ENCODE measurements around the gene TMEM132D.
"Not testable (repeated sequence)": the region's sequence is repeated elsewhere in the genome, so short reads cannot be mapped to it uniquely, and the experiment has no call there.

DNA sequence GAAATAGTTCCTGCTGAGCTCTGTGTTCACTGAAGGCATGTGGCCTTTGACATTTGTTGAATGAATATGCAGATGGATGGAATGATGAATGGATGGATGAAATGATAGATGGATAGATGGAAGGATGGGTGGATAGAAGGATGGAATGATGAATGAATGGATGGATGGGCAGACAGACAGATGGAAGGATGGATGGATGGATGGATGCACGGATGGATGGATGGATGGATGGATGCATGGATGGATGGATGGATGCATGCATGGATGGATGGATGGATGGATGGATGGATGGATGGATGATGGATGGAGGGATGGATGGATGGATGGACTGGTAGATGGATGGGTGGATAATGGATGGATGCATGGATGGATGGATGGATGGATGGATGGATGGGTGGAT, 4.8 kb downstream of the TMEM132D start:
- TF ChIP-seq, protein P1, sequence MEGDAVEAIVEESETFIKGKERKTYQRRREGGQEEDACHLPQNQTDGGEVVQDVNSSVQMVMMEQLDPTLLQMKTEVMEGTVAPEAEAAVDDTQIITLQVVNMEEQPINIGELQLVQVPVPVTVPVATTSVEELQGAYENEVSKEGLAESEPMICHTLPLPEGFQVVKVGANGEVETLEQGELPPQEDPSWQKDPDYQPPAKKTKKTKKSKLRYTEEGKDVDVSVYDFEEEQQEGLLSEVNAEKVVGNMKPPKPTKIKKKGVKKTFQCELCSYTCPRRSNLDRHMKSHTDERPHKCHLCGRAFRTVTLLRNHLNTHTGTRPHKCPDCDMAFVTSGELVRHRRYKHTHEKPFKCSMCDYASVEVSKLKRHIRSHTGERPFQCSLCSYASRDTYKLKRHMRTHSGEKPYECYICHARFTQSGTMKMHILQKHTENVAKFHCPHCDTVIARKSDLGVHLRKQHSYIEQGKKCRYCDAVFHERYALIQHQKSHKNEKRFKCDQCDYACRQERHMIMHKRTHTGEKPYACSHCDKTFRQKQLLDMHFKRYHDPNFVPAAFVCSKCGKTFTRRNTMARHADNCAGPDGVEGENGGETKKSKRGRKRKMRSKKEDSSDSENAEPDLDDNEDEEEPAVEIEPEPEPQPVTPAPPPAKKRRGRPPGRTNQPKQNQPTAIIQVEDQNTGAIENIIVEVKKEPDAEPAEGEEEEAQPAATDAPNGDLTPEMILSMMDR (IDR thresholded peaks at IDR 0.05; ENCODE audit: low read length) = not testable (repeated sequence)
- TF ChIP-seq EZH2 (IDR thresholded peaks at IDR 0.05; ENCODE audit: borderline replicate concordance, low read length) = not testable (repeated sequence)
